ENCODE results near the gene EMC9.
A peak's percentile ranks its signal among the peaks of the same experiment; 100 is the strongest.

EMC9 gene

DNA sequence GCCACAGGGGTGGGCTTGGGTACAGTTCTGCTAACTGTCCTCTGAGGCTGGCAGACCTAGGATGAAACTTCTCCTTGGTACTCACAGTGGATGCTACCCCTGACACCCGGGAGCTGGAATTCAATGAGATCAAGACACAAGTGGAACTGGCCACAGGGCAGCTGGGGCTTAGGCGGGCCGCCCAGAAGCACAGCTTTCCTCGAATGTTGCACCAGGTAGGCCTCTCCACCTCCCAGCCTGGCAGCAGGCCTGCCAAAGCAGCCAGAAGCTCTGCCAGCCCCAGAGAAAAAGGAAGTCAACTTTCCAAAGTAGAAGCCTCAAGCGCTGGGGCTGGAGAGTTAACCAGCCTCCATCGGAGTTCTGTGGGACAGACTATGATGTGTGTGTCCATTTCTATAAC lies 24.2 kb downstream of the EMC9 start:
- TF ChIP-seq, protein P1, sequence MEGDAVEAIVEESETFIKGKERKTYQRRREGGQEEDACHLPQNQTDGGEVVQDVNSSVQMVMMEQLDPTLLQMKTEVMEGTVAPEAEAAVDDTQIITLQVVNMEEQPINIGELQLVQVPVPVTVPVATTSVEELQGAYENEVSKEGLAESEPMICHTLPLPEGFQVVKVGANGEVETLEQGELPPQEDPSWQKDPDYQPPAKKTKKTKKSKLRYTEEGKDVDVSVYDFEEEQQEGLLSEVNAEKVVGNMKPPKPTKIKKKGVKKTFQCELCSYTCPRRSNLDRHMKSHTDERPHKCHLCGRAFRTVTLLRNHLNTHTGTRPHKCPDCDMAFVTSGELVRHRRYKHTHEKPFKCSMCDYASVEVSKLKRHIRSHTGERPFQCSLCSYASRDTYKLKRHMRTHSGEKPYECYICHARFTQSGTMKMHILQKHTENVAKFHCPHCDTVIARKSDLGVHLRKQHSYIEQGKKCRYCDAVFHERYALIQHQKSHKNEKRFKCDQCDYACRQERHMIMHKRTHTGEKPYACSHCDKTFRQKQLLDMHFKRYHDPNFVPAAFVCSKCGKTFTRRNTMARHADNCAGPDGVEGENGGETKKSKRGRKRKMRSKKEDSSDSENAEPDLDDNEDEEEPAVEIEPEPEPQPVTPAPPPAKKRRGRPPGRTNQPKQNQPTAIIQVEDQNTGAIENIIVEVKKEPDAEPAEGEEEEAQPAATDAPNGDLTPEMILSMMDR (IDR thresholded peaks at IDR 0.05; ENCODE audit: low read depth, low read length): no peak
- no peak for DNase-seq (ENCODE audit: extremely low read depth, low read depth)

DNA sequence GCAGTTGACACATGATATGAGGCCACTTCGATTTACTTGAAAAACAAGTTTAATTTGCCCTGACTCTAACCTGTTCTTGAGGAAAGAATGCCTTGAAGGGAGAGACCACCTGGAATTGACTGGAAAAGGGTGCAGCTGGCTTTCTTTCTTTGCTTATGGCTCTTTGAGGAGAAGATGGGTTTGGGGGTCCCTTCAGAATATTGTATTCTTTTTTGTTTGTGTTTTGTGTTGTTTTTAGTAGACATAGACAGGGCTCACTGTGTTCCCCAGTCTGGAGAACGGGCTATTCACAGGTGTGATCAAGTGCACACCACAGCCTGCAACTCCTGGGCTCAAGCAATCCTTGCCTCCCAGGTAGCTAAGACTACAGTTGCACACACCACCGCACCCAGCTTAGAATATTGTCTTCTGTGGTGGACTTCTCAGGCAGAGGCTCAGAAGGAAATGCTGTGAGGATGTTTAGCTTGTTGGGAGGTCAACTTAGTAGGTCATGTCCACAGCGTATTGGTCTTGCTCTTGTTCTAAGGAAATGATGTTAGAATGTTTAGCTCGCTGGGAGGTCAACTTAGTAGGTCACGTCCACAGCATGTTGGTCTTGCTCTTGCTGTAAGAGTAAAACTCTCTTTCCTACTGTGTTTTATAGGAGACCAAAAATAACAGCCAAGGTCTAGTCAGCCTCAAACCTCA lies 25.1 kb downstream of the EMC9 start:
- TF ChIP-seq, protein P1 (IDR thresholded peaks at IDR 0.05; ENCODE audit: low read depth, low read length): no peak
- DNase-seq (ENCODE audit: extremely low read depth, low read depth): no peak

DNA sequence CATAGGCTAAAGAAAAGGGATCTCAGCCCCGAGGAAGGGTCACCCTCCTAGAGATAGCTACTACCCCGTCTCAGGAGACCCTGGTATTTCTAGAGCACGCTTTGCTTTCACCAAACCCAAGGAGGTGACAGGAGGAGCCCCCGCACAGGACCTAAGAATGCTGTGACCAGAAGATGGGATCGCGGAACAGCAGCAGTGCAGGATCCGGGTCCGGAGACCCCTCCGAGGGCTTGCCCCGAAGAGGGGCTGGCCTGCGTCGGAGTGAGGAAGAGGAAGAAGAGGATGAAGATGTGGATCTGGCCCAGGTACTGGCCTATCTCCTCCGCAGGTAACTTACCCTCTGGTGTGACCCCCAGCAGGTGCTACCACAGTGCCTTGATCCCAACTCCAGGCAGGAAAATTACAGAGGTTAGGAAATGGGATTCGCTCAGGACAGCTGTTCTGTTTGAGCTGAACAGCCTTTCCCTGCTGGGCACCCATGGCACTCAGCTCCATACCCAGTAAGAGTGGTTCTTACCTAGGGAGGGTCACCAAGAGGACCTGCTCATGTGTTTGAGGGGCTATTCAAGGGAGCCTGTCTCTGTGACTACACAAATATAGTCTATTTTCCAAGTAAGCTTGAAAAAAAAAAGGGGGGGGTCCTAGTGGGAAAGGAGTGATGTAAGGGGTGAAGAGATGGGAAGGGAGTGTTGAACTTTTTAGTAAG lies 25.8 kb downstream of the EMC9 start:
- TF ChIP-seq, protein P1 (IDR thresholded peaks at IDR 0.05; ENCODE audit: low read depth, low read length): no peak
- no peak for DNase-seq (ENCODE audit: extremely low read depth, low read depth)

DNA sequence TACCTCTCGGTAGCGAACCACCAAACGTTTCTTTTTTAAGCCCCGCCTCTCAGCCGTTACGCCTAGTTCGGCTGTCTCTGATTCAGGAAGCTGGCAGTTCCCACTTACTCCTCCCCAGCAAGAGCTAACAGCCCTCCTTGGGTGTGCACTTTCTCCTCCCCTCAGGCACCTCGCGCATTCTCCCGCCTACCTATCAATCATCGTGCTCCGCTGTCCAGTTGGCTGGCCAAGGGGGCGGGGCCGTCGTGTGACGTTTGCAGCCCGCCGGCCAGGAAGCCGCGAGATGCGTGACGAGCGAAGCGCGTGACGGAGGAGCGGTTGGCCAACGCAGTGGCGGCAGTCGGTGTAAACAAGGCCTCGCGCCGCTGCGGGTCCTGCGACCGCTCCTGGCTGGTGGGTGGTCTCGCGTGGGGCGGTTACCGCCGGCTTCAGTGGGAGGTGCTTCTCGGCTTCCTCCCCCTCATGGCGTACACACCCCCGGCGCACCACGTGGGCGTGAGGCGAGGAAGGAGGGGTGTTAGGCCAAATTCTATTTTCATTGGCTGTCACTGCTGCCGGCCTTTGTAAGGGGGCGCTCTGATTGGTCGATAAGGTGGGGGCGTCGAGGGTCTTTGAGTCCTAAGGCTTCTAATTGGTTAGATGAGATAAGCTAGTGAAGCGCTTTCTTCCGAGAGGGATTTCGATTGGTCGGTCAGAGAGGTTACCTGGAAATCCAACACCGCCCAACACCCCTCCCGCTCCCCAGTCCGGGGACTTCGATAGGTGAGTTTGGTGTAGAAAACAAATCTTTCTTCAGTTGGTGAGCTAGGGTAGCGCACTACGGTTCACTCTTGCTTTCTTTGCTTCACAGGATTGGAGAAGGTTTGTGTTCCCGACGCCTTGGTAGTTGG lies 26.6 kb downstream of the EMC9 start, which contains the start of the genes DCAF11 and NRL:
Gene DCAF11, plus strand, starts transcription at position 246 of the 890 bp plus-strand sequence. CDS start 818 bp downstream, outside the sequence.
Gene NRL, minus strand, starts transcription at position 418 of the 890 bp plus-strand sequence. CDS start 32,101 bp downstream, outside the sequence.
- TF ChIP-seq, protein P1 (IDR thresholded peaks at IDR 0.05; ENCODE audit: low read depth, low read length): no peak
- DNase-seq (ENCODE audit: extremely low read depth, low read depth): peak; percentile 99

DNA sequence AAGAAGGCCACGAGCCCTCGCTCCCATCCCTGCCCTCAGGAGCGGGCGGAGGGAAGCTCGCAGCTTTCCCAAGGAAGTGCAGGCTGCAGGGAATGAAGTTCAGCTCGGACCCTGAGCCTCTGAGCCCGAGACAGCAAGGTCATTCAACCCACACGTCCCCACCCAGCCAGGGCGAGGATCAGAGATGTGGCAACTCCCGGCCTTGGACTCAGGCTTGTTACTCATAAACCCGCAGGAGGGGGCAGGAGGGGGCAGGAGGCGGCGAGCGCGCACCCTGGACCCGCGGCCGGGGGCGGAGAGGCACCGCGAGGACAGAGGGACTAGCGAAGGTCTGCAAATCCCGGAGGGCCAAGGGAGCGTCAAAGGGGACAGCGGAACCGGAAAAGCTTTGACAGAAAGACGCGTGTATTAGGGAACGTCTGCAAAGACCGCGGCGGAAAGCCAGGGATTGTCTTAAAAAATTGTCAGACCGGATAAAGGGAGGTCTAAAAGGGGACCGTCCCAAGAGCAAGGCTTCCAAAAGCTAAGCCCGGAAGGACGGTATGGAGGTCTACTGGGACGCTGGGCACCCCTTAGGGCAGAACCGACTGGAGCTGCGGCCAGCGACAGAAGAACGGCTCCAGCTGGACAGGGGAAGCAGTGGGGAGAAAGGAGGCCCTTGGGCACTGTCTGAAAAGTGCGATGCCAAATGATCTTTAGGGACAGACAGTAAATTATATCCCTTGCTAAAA lies 27.4 kb downstream of the EMC9 start:
- peak; percentile 53 for DNase-seq (ENCODE audit: extremely low read depth, low read depth)
- TF ChIP-seq, protein P1 (IDR thresholded peaks at IDR 0.05; ENCODE audit: low read depth, low read length): no peak

DNA sequence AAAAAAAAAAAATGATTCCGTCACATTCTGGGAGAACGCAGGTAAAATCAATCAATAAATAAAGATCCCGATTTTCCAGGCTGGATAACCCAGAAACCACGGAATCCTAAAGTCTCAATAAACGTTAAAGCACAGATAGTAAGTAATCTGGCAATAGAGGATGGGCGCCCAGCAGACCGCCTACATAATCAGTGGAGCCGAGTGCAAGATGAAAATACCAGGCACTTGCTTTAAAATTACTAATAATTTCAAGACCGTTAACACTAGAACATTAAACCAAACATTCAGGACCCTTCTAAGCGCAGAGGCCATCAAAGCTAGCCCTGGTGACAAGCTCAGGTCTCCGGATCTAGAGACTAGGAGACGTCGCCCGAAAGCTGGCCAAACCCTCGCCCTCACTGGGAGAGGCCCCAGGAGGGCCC lies 28.0 kb downstream of the EMC9 start:
- TF ChIP-seq, protein P1 (IDR thresholded peaks at IDR 0.05; ENCODE audit: low read depth, low read length): no peak
- no peak for DNase-seq (ENCODE audit: extremely low read depth, low read depth)
